A549 (cell line): Measurements from ENCODE around the gene ASTN1.

ENCODE experiments used
- CEBPB ChIP-seq, 2 experiments: fragments of >200 bp in 1 of 2; sonication (Bioruptor Twin) in 1 of 2; formaldehyde crosslinking in 1 of 2; IDR thresholded peaks; 2 replicates each; pipeline ENCODE4 v1.6.1; 2012 to 2016
- CHD2 ChIP-seq: fragments of 150-350 bp; IDR thresholded peaks from 2 replicates; pipeline ENCODE4 v1.6.1; 2014; ENCODE audit warnings: low read length; ENCODE audit not compliant: partially characterized antibody
- CTCF ChIP-seq: fragments of >200 bp; sonication (Bioruptor Twin); formaldehyde crosslinking; IDR thresholded peaks from 3 replicates; pipeline ENCODE4 v1.5.1; 2016
- EHMT2 ChIP-seq: fragments of 200-600 bp; sonication (generic); IDR thresholded peaks from 2 replicates; pipeline ENCODE4 v1.6.1; 2016; ENCODE audit warnings: antibody characterized with exemption, low read depth, mild to moderate bottlenecking, moderate library complexity
- ELK1 ChIP-seq: fragments of 150-350 bp; IDR thresholded peaks from 2 replicates; pipeline ENCODE4 v1.6.1; 2014; ENCODE audit warnings: low read depth, mild to moderate bottlenecking, low read length
- EP300 ChIP-seq, 2 experiments: fragments of >200 bp; sonication (Bioruptor Twin); formaldehyde crosslinking; IDR thresholded peaks; 2 replicates in 1 of 2; 3 replicates in 1 of 2; pipeline ENCODE4 v1.6.1; 2016 to 2017
- FOXS1 ChIP-seq: fragments of 250-450 bp; sonication (Bioruptor Pico); IDR thresholded peaks from 2 replicates; pipeline ENCODE4 v1.5.0; 2020; ENCODE audit warnings: mild to moderate bottlenecking, moderate library complexity
- MAX ChIP-seq: IDR thresholded peaks from 2 replicates; pipeline ENCODE4 v1.6.1; 2012
- MAZ ChIP-seq: fragments of 150-350 bp; IDR thresholded peaks from 2 replicates; pipeline ENCODE4 v1.6.1; 2014; ENCODE audit warnings: antibody characterized with exemption, low read depth, low read length, borderline replicate concordance
- MYC ChIP-seq: IDR thresholded peaks from 2 replicates; pipeline ENCODE4 v1.6.1; 2012; ENCODE audit warnings: mild to moderate bottlenecking, inconsistent platforms, low read length, improper control_type of control experiment, borderline replicate concordance
- NR3C1 ChIP-seq: fragments of >200 bp; sonication (Bioruptor Twin); formaldehyde crosslinking; IDR thresholded peaks from 3 replicates; pipeline ENCODE4 v1.6.1; 2017
- POLR2A ChIP-seq: IDR thresholded peaks from 2 replicates; pipeline ENCODE4 v1.6.1; 2012; ENCODE audit warnings: mild to moderate bottlenecking, low read length
- REST ChIP-seq: fragments of 200-600 bp; sonication (generic); IDR thresholded peaks from 2 replicates; pipeline ENCODE4 v1.6.1; 2016; ENCODE audit warnings: antibody characterized with exemption, mild to moderate bottlenecking, moderate library complexity
- ZC3H11A ChIP-seq: fragments of 450-650 bp; IDR thresholded peaks from 2 replicates; pipeline ENCODE4 v1.6.1; 2014; ENCODE audit warnings: antibody characterized with exemption, mild to moderate bottlenecking

- no peak for TF ChIP-seq ELK1
- no peak for TF ChIP-seq CTCF
- no peak for TF ChIP-seq CHD2
- TF ChIP-seq EHMT2 = no peak
- TF ChIP-seq MYC = no peak
- no peak for TF ChIP-seq FOXS1
- no peak for TF ChIP-seq CEBPB (IDR thresholded peaks at IDR 0.05)
- no peak for TF ChIP-seq MAZ
- no peak for TF ChIP-seq POLR2A
- TF ChIP-seq NR3C1 = no peak
- no peak for TF ChIP-seq REST
- TF ChIP-seq MAX = no peak
- no peak for TF ChIP-seq EP300 (IDR thresholded peaks at IDR 0.05)
- TF ChIP-seq ZC3H11A = no peak
Observed at GRCh38 chr1:177106196-177106595, 58.3 kb downstream of the ASTN1 start.
